GM19468 (cell line): ENCODE data around the gene MGAT4C.

Experiments used
- ATAC-seq: cut with Tn5 transposase; IDR thresholded peaks from one replicate; pipeline ENCODE4 v1.9.1; 2021; ENCODE audit warnings: mild to moderate bottlenecking, moderate library complexity, moderate number of reproducible peaks; ENCODE audit not compliant: unreplicated experiment; ENCODE audit errors: extremely low read depth

The MGAT4C gene

DNA sequence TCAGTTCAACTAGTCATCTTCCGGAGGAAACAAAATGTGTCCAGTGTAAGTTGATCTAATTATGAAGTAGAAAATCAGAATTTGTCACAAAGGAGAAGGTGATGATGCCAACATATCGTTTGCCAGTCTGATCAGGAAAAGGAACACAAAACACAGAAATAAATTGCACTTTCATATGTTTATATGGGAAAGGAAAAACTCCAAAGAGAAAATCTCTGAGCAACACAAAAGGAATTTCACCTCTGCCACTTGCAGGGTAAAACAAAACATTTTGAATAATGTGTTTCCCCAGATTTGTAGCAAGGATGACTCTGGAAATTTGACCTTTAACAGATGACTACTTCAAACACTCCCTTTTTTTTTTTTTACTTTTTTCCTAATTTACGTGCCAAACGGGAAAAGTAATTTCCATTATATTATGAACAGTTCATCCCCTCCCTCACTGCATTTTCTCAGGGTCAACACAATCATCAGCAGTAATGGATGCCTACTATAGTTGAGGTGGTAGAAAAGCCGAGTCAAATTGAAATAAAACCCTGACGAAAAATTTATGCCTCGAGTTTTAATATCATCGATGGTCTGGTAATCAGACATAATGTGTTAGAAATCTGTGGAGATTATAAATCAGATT lies 25.6 kb downstream of the MGAT4C start:
- no peak for ATAC-seq

DNA sequence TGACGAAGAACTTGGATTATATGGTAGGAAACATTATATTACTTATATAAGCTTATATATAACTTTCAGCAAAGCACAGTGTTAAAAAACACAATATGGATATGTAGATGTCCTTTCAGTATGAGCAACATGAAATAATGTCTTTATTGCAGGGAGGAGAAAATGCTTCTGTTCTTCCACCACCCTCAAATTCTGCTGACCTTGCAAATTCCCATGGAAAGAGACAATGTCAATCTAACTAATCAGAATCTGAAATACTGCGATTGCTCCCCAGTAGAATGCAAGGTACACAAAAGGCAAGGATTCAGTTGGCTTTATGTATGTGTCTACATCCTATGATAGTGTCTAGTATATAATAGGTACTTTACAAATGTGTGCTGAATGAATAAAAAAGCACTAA lies 26.4 kb downstream of the MGAT4C start:
- no peak for ATAC-seq

DNA sequence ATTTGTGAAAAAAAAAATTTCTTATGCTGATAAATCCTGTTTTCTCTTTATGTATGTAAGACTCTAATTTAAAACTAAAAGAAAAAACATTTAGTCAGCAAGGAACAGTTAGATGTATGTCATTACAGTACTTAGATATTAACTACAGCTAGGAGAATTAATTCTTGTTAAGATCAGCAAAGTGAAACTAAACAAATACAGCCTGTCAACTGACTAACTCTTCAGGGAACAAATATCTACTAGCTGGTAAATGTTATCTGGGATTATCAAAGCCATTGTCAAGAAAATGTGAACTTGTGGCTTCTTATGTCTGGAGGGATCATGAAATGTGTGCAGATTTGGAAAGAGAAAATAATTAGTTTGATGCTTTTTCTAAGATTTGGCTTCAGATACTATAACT lies 27.5 kb downstream of the MGAT4C start:
- no peak for ATAC-seq

DNA sequence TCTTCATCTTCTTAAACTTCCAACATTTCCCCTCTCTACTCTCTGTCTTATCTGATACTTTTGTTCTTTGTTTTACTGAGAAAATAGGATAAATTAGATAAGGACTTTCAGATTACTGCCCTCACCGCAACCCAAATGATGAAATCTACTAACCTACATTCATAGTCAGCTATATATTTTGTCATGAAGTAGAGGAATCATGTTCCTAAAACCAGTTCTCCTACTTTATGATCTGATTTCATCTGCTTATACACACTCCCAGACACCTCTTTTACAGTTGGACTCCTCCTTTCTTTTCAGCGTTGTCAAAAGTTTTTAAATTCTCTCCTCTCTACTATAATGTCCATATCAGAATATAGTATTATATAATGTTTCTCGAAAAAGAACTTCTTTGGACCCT lies 29.7 kb downstream of the MGAT4C start:
- ATAC-seq = no peak

DNA sequence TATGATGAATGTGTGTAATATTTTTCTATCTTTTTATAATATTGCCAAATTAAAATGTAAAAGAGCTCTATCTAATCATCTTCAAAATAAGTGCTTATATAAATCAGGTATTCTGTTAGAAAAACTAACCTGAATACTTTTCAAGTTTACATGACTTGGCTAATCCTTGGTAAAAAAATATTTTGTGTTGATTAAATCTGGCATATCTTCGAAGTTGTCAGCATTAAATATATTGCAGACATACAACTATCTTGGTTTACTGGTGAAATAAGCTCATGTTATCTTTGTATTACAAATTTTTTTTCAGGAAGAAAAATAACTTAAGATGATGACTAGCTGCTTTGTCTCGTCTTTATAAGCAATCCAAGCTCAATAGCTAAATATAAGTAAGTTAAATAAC lies 39.6 kb downstream of the MGAT4C start:
- no peak for ATAC-seq

DNA sequence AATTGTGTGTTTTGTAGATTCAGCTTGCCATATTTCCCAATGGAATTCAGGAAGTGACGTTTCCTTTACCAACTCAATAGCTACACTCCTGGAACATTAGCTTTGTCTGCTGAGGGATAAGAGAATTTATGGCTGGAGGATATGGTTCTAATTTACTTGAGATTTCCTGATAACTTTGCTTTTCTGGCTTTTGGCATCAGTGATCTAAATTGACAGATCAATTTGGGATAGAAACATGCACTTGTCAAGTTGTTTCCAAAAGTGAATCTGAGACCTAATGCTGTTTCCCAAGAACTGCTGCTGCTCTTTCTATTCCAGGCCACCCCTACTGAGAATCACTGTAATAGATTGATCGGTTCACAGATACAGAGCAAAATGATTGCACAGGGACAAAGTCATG lies 43.2 kb downstream of the MGAT4C start:
- ATAC-seq = no peak

DNA sequence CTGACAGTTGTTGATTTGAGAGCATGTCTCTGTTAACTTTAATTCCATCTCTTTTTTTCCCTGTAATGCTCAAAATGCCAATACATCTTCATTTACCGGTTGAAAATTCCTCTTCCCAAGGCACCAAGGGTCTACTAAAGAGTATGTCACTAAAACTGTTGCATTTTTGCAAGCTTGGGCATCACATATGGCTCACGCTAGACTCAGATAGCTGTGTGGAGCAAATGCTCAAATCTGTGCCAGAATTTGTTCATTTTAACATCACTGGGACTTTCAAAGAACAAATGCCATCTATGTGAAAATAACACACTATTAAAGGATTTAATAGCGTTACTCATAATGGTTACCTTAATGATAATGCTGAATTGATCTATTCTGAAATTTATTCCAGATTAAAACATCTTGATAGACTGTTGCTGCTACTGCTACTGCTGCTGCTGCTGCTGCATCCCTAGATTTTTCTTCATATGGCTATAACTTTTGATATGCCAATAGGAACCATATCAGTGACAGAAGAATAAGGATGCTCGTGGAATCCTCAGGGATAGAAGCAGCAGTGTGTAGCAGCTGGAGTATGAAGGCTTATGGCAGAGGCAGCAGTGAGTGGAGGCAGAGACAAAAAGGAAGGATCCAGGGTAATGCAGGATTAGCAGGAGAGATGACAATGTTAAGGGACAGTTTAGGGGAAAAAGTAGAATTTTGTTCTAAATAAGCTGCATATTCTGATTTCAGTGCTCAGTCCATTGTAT lies 57.3 kb downstream of the MGAT4C start:
- ATAC-seq = no peak

DNA sequence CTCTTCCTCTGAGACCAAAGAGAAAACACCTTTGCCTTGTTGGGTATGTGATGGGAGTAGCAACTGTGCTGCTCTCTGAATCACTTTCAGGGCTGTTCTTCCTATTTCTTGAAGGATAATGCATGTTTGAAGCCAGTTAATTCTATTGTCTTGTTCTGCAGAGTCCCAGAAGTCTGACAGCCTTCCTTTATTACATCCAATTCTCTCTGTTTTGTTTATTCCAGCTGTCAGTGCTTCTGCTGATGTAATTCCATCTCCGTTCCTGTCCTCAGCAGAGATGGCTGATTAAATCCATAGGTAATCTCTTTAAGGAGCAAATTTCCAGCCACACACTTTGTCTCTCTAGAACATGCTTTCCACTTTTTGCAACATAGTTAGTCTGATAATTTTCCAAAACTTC lies 59.7 kb downstream of the MGAT4C start:
- no peak for ATAC-seq

DNA sequence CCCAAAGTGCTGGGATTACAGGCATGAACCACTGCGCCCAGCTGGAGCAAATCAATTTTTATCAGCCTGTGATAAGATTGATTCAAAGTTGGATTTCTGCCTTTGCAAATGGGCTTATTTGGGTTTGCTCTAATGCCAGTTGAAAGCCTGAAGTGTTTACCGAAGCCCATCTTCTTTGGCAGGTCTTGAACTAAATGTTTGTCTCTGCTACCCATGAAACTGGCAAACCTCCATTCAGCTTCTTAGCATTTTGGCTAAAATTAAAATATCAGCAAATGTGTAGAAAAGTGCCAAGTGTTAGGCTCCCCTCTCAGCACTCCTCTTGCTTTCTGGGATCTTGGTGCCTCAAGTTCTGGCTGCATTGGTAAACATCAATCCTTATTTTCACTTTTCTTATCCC lies 61.5 kb downstream of the MGAT4C start:
- ATAC-seq = no peak

DNA sequence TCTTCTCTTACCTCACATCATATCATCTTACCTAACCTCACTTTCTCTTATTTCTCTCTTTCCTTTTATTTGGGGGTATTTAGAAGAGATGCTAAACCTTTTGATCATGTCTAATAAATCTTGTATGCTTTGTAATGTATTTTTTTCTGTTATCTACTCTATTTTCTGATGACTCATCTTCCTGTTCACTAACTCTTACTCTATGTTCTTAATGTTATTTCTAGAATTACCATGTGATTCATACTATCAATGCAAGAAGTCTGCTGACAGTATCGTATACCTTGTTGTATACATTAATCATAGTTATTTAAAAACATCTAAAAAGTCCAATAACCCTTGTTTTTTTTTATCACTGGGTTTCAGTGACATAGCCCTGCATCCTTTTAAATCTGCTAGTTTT lies 62.3 kb downstream of the MGAT4C start:
- ATAC-seq = no peak

DNA sequence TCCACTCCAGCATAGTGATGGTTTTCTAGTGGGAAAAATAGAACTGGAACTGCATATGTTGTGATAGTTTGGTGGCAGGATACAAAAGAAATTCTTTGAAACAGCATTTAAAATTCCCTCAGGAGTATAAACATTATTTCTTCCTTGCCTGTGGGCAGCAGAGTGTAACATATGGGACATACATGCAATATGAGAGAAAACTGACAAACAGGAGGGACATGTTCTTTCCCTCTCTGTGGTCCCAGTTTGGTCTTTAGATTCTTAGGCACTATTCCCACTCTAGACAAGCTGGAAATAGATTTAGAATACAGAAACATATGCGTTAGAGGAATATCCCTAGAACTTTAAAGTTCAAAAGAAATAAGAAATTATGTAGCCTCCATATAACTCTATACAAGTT lies 68.0 kb downstream of the MGAT4C start:
- no peak for ATAC-seq

DNA sequence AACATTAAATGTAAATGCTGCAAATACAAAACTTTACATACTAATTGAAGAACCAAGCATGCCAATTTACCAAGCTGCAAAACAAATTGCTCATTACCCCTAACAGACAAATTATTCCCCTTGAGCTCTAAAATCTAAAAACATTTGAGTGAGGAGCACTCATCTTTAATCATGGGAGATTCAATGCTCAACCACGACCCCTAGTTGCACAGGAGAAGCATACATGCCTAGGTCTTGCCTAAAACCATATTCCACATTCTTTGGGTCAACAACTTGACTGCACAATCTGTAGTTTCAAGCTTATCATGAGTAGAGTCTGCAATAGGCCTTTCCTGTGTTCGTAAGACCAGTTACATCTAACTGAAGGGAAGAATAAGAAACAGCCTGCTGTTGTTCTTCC lies 69.7 kb downstream of the MGAT4C start:
- ATAC-seq = no peak

DNA sequence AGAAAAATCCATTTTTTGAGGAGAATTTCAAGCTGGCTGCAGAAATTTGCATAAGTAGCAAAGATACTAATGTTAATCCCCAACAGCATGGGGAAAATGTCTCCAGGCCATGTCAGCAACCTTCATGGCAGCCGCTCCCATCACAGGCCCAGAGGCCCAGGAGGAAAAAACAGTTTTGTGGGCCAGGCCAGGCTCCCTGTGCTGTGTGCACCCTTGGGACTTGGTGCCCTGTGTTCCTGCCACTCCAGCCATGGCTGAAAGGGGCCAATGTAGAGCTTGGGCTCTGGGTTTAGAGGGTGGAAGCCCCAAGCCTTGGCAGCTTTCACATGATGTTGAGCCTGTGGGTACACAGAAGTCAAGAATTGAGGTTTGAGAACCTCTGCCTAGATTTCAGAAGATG lies 76.3 kb downstream of the MGAT4C start:
- no peak for ATAC-seq

DNA sequence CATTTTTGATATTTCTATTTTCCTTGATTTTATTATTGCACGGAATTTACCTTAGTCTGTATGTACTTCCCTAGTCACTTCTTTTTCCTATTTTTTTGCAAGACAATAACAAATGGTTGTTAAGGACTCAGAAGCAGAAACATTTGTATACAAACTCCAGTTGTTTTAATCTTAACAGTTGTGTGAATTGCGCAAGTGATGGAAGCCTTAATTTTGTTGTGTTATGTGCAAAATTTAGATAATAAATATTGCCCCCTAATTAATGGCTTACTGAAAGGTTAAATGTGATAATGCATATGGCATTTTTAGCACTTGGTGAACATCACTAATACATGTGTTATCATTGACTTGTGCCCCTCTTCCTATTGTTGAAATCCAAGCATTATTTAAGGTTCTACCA lies 82.0 kb downstream of the MGAT4C start:
- no peak for ATAC-seq

DNA sequence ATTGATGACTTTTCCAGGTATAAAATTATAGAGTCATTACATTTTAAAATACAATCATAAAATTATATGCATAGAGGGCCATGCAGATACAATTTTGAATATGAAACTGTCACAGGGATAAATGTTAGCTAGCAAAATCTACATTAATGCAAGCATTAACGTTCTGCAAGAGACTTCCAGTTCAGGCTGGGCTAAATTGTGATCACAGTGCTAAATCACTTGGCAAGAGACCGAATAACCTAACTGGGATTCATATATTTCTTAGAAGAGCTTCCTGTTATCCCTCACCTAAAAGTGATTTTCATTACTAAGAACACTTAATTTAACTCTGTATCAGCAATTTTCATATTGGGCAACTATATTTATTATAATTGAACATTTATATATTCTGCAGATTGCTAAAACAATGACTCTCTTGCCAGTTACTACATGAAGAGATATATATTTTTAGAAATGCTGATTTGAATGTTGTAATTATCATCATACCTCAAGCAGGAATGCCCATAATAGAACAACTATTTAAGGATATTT lies 83.2 kb downstream of the MGAT4C start:
- ATAC-seq = no peak

DNA sequence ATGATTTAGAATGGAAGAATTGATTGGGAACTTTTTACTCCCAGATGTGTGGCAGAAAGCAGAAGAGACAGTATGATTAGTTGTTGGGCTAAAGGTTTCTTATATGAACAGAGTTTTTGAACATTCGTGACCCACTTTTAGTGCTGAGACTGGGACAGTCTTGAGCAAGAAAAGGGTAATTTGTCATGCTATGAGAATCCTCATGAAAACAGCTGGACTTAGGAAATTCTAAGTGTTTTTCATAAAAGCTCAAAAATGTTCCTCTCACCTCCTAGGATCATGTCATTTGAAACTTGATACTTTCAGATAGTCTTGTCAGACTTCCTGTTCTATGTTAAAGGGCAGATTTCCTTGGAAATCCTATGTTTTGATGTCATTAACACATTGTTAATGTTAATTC lies 86.1 kb downstream of the MGAT4C start:
- ATAC-seq = no peak

DNA sequence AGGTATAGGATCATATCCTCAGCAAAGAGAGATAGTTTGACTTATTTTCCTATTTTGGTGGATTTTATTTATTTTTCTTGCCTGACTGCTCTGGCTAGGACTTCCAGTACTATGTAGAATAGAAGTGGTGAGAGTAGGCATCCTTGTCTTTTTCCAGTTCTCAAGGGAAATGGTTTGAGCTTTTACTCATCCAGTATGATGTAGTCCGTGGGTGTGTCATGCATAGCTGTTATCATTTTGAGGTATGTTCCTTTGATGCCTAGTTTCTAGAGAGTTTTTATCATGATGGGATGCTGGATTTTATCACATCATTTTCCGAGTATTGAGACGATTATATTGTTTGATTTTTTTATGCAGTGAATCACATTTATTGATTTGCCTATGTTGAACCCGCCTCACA lies 97.2 kb downstream of the MGAT4C start:
- ATAC-seq = no peak

DNA sequence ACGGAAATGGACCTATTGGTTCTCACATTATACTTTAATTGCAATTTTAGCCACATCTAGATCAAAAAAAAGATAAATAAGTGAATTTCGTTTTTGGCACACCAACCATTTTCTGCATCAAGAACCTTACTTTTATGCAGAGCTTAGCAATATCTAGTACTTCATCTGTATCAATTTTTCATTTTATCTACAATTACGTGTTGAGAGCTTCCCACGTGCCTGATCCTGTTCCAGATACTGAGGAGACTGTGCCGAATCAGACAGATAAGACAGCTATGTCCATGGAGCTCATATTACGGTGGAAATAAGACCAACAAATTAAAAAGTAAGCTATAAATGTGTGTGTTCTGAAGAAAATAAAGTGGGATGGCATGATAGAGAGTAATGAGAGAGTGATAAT lies 101.6 kb downstream of the MGAT4C start:
- no peak for ATAC-seq

DNA sequence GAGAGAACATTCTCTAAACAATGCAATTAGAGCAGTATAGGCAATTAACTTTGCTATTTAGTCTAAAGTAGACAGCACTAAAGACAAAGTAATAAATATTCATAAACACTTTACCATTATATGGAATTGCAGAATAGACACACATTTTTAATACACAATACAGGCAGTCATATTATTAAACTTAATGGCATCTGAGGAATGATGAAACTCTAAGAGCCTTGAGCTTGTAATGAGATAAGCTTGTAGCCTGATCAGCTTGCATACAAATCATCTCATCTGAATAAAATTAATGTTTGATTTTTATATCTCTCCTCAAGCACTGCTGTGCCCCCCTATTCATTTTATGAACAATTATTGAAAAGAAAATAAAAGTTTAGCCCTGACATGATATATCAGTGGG lies 107.6 kb downstream of the MGAT4C start:
- no peak for ATAC-seq

DNA sequence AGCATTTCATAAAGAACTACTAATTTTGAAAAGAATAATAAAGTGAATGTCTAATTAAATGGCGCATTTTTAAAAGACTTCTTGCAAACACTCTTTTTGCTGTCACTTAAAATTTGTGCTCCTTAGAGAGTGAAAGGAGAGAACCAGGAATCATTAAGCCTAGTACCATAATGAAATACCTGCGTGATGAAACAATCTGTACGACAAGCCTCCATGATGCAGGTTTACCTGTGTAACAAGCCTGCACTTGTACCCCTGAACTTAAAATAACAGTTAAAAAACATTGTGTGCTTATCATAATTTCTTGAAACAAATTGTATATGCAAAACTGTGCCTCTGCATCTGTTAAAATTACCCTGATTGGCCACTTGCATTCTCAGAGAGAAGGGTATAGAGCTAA lies 108.1 kb downstream of the MGAT4C start:
- no peak for ATAC-seq

DNA sequence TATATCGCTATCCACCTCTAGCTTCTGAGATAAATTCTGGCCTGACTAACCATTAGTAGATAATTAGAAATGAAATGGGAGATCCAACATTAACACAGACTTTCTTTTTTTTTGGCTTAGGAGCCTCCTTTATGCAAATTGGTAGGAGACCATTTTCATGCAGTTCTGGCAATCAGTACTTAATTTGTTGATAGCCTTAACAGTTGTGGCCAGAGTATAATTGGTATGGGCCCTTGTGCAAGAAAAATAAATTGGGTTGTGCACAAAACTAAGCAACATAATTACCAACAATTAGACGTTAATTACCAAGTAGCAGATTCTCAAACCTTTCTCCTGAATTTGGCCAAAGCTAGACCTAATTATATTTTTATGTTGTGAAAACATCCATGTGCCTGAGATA lies 111.0 kb downstream of the MGAT4C start:
- ATAC-seq = no peak

DNA sequence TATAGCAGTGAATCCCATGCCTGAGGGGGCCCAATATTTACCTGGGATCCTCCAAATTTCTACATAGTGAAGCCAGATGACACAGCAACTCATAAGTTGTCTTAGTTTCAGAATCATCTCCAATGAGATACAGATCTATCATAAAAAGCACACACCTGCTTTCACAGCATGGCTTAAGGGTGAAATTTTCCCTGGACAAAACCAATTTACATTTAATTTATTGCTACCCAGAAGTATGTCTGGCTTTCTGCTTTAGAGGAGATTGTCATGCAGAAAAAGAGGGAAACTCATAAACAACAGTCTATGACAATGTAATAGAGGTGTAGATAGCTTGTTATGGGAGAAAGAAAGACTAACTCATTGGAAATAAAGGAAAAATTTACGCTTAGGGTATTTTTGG lies 113.0 kb downstream of the MGAT4C start:
- no peak for ATAC-seq
